ENCODE data around the gene PPP1R11.

The PPP1R11 gene

DNA sequence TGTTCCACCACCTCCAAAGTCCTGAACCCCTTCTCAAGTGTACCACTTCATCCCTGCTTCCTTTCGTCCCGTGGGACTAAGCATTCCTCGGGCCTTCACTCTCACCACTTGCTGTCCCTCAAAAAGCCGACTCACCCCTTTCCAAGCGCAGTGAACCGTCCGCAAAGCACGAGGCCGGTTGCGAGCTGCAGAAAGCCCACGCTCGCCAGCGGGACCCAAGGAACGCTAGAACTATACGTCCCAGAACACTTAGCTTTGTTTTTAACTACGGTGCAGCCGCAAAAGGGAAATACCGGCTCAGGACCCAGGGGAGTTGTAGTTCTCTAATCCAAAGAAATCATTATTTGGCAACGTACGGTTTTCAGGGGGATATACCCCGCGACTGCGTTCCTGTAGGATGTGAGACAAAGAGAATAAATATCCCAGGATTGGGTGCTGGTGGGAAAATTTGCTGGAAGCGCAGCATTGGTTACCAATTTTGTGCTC is 6.3 kb upstream of the PPP1R11 start:
- DNase-seq (ENCODE audit: low read depth), result peak; percentile 26
- H3K4me3 ChIP-seq (ENCODE audit: low read depth, low read length), result peak overlapping the region; percentile 70
- TF ChIP-seq, protein P1, sequence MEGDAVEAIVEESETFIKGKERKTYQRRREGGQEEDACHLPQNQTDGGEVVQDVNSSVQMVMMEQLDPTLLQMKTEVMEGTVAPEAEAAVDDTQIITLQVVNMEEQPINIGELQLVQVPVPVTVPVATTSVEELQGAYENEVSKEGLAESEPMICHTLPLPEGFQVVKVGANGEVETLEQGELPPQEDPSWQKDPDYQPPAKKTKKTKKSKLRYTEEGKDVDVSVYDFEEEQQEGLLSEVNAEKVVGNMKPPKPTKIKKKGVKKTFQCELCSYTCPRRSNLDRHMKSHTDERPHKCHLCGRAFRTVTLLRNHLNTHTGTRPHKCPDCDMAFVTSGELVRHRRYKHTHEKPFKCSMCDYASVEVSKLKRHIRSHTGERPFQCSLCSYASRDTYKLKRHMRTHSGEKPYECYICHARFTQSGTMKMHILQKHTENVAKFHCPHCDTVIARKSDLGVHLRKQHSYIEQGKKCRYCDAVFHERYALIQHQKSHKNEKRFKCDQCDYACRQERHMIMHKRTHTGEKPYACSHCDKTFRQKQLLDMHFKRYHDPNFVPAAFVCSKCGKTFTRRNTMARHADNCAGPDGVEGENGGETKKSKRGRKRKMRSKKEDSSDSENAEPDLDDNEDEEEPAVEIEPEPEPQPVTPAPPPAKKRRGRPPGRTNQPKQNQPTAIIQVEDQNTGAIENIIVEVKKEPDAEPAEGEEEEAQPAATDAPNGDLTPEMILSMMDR (IDR thresholded peaks at IDR 0.05; ENCODE audit: insufficient read depth, low read depth, low read length, missing control alignments), result no peak

DNA sequence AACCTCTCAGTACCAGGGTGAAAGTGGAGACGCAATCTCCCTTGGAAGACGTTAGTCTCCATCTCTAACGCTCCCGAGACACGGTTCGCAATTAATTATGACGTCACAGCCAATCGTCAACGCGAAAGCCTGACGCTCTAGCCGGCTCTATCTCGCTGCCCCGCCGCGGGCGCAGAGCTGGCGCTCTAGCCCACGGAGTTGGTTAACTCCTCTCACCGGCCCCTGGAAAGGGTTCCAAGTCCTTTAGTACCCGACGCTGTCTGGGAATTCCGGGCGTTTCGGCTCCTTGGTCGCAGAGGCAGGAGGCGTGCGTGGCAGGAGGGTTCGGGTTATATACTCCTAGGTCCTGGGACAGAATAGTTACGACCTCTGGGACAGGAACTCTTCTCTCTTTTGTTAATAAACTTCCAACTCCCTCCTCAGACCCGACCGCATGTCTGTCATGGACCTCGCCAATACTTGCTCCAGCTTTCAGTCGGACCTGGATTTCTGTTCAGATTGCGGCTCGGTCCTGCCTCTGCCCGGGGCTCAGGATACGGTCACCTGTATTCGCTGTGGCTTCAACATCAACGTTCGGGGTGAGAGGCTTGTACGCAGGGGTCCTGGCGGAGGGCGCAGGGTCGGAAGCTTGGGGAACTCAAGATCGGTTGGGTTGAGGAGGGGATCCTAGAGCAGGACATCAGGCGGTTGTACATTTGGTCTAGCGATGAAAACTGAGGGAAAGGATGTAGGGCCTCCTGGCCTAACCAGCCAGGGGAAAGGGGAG is 5.7 kb upstream of the PPP1R11 start, which contains the start of gene POLR1H:
Gene POLR1H, plus strand, starts transcription at position 174 of the 766 bp plus-strand sequence. Its CDS starts 260 bp downstream, at position 434.
- peak within 1 kb of the TSS; percentile 70 for H3K4me3 ChIP-seq (ENCODE audit: low read depth, low read length)
- TF ChIP-seq, protein P1 (IDR thresholded peaks at IDR 0.05; ENCODE audit: insufficient read depth, low read depth, low read length, missing control alignments), result no peak

DNA sequence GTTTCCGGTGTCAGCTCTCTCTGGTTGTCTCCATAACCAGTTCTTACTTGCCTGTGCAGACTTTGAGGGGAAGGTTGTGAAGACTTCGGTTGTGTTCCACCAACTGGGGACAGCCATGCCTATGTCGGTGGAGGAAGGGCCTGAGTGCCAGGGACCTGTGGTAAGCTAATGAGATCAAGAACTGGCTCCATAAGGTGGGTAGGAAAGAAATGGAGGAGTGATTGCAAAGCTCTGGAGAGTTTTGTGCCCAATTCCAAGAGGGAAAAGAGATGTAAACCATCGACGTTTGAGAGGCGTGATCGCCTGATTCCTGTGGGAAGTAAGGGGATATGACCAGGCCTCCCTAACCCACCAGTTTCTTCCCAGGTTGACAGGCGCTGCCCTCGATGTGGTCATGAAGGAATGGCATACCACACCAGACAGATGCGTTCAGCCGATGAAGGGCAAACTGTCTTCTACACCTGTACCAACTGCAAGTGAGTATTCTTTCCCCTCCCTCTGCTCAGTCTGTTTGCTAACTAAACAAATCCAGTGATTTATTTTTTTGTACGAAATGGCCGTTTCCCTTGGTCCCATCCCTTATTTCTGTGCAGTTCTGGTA is 5.0 kb upstream of the PPP1R11 start:
- peak; percentile 62 for DNase-seq (ENCODE audit: low read depth)

More for the DNA sequence above, 5.7 kb upstream of the PPP1R11 start, which contains the start of gene POLR1H:
- peak; percentile 94 for DNase-seq (ENCODE audit: low read depth)

DNA sequence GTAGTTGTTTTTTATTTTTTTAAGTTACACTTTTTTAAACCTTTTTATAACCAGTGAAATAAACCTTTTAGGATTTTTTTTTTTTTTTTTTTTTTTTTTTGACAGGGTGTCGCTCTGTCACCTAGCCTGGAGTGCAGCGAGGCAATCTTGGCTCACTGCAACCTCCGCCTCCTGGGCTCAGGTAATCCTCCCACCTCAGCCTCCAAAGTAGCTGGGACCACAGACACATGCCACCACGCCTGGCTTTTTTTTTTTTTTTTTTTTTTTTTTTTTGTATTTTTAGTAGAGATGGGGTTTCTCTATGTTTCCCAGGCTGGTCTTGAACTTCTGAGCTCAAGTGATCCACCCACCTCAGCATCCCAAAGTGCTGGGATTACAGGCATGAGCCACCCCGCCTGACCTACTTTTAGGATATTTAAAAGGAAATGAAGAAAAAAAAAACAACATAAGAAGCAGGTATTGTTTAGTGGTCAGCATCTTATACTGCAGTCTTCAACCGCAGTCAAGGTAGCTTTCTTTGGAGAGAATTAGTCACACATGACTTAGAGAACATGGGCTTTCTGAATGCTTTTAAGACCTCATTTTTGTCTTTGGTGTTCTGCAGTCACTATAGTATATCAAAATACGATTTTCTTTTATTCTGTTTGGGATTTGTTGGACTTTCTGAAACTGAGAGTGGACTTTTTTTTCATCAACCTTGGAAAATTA is 4.4 kb upstream of the PPP1R11 start:
- TF ChIP-seq, protein P1 (IDR thresholded peaks at IDR 0.05; ENCODE audit: insufficient read depth, low read depth, low read length, missing control alignments), result no peak
- DNase-seq (ENCODE audit: low read depth), result no peak
- peak overlapping the region; percentile 70 for H3K4me3 ChIP-seq (ENCODE audit: low read depth, low read length)

More for the DNA sequence above, 5.0 kb upstream of the PPP1R11 start:
- peak overlapping the region; percentile 70 for H3K4me3 ChIP-seq (ENCODE audit: low read depth, low read length)
- TF ChIP-seq, protein P1 (IDR thresholded peaks at IDR 0.05; ENCODE audit: insufficient read depth, low read depth, low read length, missing control alignments), result no peak

DNA sequence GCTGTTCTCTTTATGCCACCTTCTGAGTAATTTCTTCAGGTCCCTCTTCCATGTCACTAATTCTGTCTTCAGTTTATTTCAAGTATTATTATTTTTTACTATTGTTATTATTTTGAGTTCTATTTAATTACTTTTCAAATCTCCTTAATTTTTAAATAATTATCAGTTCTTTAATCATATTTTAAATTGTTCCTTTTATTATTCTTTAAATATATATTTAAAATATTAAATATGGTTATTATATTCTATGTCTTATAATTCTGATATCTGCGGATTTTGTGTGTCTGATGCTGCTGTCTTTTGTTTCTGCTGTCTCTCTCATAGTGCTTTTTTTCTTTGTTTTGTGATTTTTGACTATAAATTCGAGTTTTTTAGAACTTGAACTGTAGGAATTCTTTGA is 3.7 kb upstream of the PPP1R11 start:
- no peak for DNase-seq (ENCODE audit: low read depth)
- H3K4me3 ChIP-seq (ENCODE audit: low read depth, low read length), result no peak overlapping the region
- TF ChIP-seq, protein P1 (IDR thresholded peaks at IDR 0.05; ENCODE audit: insufficient read depth, low read depth, low read length, missing control alignments), result no peak

DNA sequence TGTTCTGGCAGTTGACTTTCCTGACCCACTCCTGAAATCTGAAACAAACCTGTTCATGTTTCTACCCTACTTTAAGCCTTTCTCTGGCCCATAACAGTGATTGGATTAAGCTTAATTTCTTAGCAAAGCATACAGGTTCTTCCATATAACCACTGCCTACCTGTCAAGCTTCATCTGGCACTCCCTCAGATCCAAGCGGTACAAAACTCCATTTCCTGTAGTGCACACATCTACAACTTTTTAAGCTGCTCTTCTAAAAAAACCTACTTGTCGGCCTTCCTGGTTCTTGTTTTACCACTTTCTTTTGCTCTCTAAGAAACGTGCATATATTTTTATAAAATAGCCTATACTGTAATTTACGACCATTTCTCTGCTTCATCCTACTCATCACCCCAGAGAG is 916 bp upstream of the PPP1R11 start:
- H3K4me3 ChIP-seq (ENCODE audit: low read depth, low read length), result peak overlapping the region; percentile 75
- TF ChIP-seq, protein P1 (IDR thresholded peaks at IDR 0.05; ENCODE audit: insufficient read depth, low read depth, low read length, missing control alignments), result no peak
- DNase-seq (ENCODE audit: low read depth), result no peak
